Endothelial cell (in vitro differentiated cells): ENCODE measurements around the gene TTC4. TPM values are rescaled to one million over a fixed set of nuclear protein-coding genes. Genes with fewer than 3 reads are reported as not detected.

Source experiments
- DNase-seq: peaks from one replicate; pipeline ENCODE4 v3.0.0; 2021; ENCODE audit warnings: low spot score
- H3K27ac Mint-ChIP-seq: one replicate; pipeline ENCODE4 v1.8.0; 2021; ENCODE audit warnings: mixed read lengths, inconsistent platforms; ENCODE audit not compliant: unreplicated experiment
- H3K27me3 Mint-ChIP-seq: one replicate; pipeline ENCODE4 v1.8.0; 2021; ENCODE audit warnings: mild to moderate bottlenecking, moderate library complexity, mixed read lengths, inconsistent platforms; ENCODE audit not compliant: unreplicated experiment
- H3K36me3 Mint-ChIP-seq: one replicate; pipeline ENCODE4 v1.8.0; 2021; ENCODE audit warnings: mild to moderate bottlenecking, low read depth, mixed read lengths, inconsistent platforms; ENCODE audit not compliant: unreplicated experiment
- H3K4me1 Mint-ChIP-seq: one replicate; pipeline ENCODE4 v1.8.0; 2021; ENCODE audit warnings: mild to moderate bottlenecking, mixed read lengths, inconsistent platforms; ENCODE audit not compliant: unreplicated experiment
- H3K4me3 Mint-ChIP-seq: one replicate; pipeline ENCODE4 v1.8.0; 2021; ENCODE audit warnings: mild to moderate bottlenecking, mixed read lengths, inconsistent platforms; ENCODE audit not compliant: unreplicated experiment
- H3K9me3 Mint-ChIP-seq: one replicate; pipeline ENCODE4 v1.8.0; 2021; ENCODE audit warnings: mixed read lengths, inconsistent platforms; ENCODE audit not compliant: unreplicated experiment
- CTCF ChIP-seq: fragments of 200-600 bp; sonication (generic); IDR thresholded peaks from one replicate; pipeline ENCODE4 v1.5.0; 2021; ENCODE audit warnings: antibody characterized with exemption; ENCODE audit not compliant: unreplicated experiment
- total RNA-seq: library from RNA; stranded (reverse); fragmentation: NEBNext Ultra II Directional; extraction: Animal tissue kit (Norgen Biotek cat#: 25700); gene quantifications from one replicate; pipeline ENCODE4 v1.2.1, GENCODE V29; 2021; ENCODE audit not compliant: unreplicated experiment

Gene TTC4
- total RNA-seq, 1 donor from 2014 or later: 16.4 TPM

DNA sequence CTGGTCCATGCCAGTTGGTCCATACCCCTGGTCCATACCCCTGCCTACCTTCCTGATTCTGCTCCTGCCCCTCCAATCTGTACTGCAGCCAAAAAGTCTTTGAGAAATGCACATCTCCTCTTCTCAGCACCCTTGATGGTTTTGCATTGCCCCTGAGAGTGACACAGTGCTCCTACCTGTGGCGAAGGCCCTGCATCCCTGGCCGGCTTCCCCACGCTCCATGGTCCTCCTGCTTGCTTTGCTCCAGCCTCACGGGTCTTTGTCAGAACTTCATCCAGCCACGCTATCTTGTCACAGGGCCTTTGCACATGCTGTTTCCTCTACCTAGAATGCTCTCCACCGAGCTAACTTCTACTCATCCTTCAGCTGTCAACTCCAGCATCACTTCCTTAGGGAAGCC, 32.2 kb upstream of the TTC4 start:
- no peak overlapping the region for H3K27ac Mint-ChIP-seq
- H3K27me3 Mint-ChIP-seq: peaks cover 2% of the 10 kb centered on the region
- no peaks in the 10 kb centered on the region for H3K9me3 Mint-ChIP-seq
- no peak for TF ChIP-seq CTCF
- no peak overlapping the region for H3K4me3 Mint-ChIP-seq
- DNase-seq: no peak
- H3K4me1 Mint-ChIP-seq: peaks cover 3% of the 10 kb centered on the region
- peaks cover 3% of the 10 kb centered on the region for H3K36me3 Mint-ChIP-seq

GRCh38 chr1:54685335-54685905, 30.2 kb upstream of the TTC4 start:
- no peaks in the 10 kb centered on the region for H3K9me3 Mint-ChIP-seq
- no peaks in the 10 kb centered on the region for H3K4me1 Mint-ChIP-seq
- TF ChIP-seq CTCF: no peak
- DNase-seq: no peak
- no peak overlapping the region for H3K27ac Mint-ChIP-seq
- peaks cover 3% of the 10 kb centered on the region for H3K27me3 Mint-ChIP-seq
- no peaks in the 10 kb centered on the region for H3K36me3 Mint-ChIP-seq
- no peak overlapping the region for H3K4me3 Mint-ChIP-seq

DNA sequence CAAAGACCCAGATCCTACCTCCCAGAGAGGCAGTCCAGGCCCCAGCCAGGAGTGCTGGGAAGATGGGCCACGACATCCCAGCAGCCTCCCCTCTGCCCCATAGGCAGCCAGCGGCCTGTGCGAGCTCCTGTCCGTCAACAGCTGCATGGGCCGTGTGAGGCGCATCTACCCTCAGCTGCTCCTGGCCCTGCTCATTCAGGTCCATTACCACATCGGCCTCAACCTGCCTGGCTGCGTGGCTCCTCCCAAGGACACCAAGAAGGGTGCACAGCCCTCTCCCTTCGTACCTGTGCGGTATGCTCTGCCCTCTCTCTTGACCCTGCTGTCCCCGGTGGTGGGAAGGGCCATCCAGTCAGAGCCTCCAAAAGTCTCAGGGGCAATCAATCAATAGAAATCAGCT, 29.5 kb upstream of the TTC4 start:
- H3K4me3 Mint-ChIP-seq: no peak overlapping the region
- peaks cover 3% of the 10 kb centered on the region for H3K27me3 Mint-ChIP-seq
- no peak overlapping the region for H3K27ac Mint-ChIP-seq
- no peaks in the 10 kb centered on the region for H3K9me3 Mint-ChIP-seq
- no peak for DNase-seq
- TF ChIP-seq CTCF: no peak
- H3K4me1 Mint-ChIP-seq: no peaks in the 10 kb centered on the region
- no peaks in the 10 kb centered on the region for H3K36me3 Mint-ChIP-seq

GRCh38 chr1:54694771-54695170, 20.9 kb upstream of the TTC4 start:
- Mint-ChIP-seq H3K9me3 (no peaks in the 10 kb centered on the region), H3K27ac (no peak overlapping the region), H3K4me1 (no peaks in the 10 kb centered on the region), H3K27me3 (peaks cover 2% of the 10 kb centered on the region), H3K36me3 (no peaks in the 10 kb centered on the region), H3K4me3 (no peak overlapping the region)
- no peak for DNase-seq
- no peak for TF ChIP-seq CTCF

DNA sequence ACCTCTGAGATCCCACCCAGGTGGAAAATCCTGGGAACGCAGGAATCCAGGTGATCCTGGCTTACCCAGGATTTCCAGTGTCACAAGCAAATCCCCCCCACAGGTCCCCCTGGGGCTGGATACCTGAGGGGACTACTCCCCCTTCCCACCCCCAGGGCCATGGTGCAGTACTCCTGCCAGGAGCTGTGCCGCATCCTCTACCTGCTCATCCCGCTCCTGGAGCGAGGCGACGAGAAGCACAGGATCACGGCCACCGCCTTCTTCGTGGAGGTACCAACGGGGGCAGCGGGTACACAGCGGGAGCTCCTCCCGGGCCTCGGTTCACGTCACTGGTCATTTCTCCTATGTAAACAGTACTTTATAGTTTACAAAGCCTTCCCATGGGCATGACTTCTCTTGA, 20.4 kb upstream of the TTC4 start:
- TF ChIP-seq CTCF: no peak
- Mint-ChIP-seq H3K4me3 (no peak overlapping the region), H3K27ac (no peak overlapping the region), H3K27me3 (peaks cover 2% of the 10 kb centered on the region), H3K4me1 (no peaks in the 10 kb centered on the region), H3K36me3 (no peaks in the 10 kb centered on the region), H3K9me3 (no peaks in the 10 kb centered on the region)
- DNase-seq: no peak
